Ishikawa (cell line): Measurements from ENCODE around the gene HOXA11.

Experiments
- CEBPB ChIP-seq: IDR thresholded peaks from 2 replicates; pipeline ENCODE4 v1.6.1; 2012
- EP300 ChIP-seq: IDR thresholded peaks from 2 replicates; pipeline ENCODE4 v1.6.1; 2012; ENCODE audit warnings: borderline replicate concordance
- FOXM1 ChIP-seq: IDR thresholded peaks from 2 replicates; pipeline ENCODE4 v1.6.1; 2012; ENCODE audit warnings: low read depth, borderline replicate concordance
- MAX ChIP-seq: IDR thresholded peaks from 2 replicates; pipeline ENCODE4 v1.6.1; 2012
- REST ChIP-seq: IDR thresholded peaks from 2 replicates; pipeline ENCODE4 v1.6.1; 2012; ENCODE audit warnings: low read depth, mild to moderate bottlenecking
- TEAD4 ChIP-seq: IDR thresholded peaks from 2 replicates; pipeline ENCODE4 v1.6.1; 2012
- YY1 ChIP-seq: IDR thresholded peaks from 2 replicates; pipeline ENCODE4 v1.6.1; 2012; ENCODE audit warnings: low read depth

- TF ChIP-seq TEAD4, result no peak
- TF ChIP-seq MAX, result no peak
- no peak for TF ChIP-seq FOXM1
- TF ChIP-seq YY1, result no peak
- TF ChIP-seq REST, result no peak
- no peak for TF ChIP-seq CEBPB
- no peak for TF ChIP-seq EP300
Observed at GRCh38 chr7:27191161-27191731, 6.2 kb upstream of the HOXA11 start.
